ENCODE data around the gene MYL5. TPM values are rescaled to one million over a fixed set of nuclear protein-coding genes. Genes with fewer than 3 reads are reported as not detected.
A peak's percentile ranks its signal among the peaks of the same experiment; 100 is the strongest.

MYL5 gene, protein sequence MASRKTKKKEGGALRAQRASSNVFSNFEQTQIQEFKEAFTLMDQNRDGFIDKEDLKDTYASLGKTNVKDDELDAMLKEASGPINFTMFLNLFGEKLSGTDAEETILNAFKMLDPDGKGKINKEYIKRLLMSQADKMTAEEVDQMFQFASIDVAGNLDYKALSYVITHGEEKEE
- 1 to 10 TPM; 4.0 to 9.0 (median 5.2) TPM for total RNA-seq
- polyA plus RNA-seq = 10 to 100 TPM; 19.4 to 29.3 TPM

DNA sequence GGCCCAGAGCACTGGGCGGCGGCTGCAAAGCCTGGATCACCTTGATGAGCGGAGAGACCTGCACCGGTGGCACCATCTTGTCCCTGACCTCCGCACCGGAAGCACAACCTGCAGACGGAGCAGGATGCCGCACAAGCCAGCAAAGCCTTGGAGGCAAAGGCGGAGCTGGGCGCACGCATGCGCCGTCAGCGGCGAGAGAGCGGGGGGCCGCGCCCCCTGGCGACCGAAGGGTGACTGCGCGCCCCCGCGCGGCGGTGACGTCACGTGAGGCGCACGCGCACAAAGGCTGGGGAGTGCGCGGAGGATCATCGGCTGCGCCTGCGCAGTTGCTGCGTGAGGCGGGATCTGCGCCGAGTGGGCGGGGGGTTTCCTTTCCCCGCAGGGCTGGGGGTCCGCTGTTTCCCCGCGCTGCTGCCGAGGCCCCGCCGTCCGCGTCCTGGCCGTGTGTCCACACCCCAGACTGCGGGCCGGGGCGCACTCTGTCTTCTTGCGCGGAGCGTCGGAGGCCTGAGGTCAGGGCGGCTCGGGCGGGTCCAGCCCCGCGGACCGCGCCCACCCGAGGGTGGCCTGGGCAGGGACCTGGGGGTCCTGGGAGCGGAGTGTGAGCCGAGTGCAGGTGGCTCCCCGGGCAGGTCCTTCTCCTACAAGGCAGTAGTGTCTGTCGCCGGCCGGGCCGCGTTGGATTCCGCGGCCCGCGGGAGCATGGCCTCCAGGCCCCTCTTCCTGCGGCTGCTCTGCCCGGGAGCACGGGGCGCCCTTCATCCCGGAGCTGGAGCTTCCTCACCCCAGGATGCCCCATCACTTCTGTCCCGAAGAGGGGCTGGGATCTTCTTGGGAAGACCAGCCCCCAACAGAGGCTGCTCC is at the start of gene MYL5, which contains the start of gene ATP5ME:
Gene MYL5 (plus strand): TSS at position 371 of the 864 bp plus-strand sequence. CDS start 3,485 bp downstream, outside the sequence.
Gene ATP5ME (minus strand): TSS at position 105 of the 864 bp plus-strand sequence. CDS start 29 bp downstream, at position 76.
- Histone ChIP-seq H3K27ac (peak within 1 kb of the TSS; percentile 85 to 92 (median 86)), H3K36me3 (peaks cover 0 to 8% (median 0%) of the 10 kb centered on the region in 3 donors), H3K4me1 (peaks cover 0 to 15% (median 12%) of the 10 kb centered on the region in 3 donors), H3K4me3 (peak within 1 kb of the TSS; percentile 79 to 94 (median 89)), H3K9me3 (no peaks in the 10 kb centered on the region), H3K27me3 (no peaks in the 10 kb centered on the region)
- 0% methylated on average over 68 to 84 of the region's 84 CpGs for WGBS, 2 donors
- intact Hi-C loops (cut with DNase I) = no loop called here
- TF ChIP-seq, protein P1, sequence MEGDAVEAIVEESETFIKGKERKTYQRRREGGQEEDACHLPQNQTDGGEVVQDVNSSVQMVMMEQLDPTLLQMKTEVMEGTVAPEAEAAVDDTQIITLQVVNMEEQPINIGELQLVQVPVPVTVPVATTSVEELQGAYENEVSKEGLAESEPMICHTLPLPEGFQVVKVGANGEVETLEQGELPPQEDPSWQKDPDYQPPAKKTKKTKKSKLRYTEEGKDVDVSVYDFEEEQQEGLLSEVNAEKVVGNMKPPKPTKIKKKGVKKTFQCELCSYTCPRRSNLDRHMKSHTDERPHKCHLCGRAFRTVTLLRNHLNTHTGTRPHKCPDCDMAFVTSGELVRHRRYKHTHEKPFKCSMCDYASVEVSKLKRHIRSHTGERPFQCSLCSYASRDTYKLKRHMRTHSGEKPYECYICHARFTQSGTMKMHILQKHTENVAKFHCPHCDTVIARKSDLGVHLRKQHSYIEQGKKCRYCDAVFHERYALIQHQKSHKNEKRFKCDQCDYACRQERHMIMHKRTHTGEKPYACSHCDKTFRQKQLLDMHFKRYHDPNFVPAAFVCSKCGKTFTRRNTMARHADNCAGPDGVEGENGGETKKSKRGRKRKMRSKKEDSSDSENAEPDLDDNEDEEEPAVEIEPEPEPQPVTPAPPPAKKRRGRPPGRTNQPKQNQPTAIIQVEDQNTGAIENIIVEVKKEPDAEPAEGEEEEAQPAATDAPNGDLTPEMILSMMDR (IDR thresholded peaks at IDR 0.05) = peak; percentile 65 to 98 (median 90)
- DNase-seq = peak; percentile 95 to 100 (median 98)
- no peak for FAIRE-seq
- ATAC-seq = peak; percentile 89 to 94 (median 92)

DNA sequence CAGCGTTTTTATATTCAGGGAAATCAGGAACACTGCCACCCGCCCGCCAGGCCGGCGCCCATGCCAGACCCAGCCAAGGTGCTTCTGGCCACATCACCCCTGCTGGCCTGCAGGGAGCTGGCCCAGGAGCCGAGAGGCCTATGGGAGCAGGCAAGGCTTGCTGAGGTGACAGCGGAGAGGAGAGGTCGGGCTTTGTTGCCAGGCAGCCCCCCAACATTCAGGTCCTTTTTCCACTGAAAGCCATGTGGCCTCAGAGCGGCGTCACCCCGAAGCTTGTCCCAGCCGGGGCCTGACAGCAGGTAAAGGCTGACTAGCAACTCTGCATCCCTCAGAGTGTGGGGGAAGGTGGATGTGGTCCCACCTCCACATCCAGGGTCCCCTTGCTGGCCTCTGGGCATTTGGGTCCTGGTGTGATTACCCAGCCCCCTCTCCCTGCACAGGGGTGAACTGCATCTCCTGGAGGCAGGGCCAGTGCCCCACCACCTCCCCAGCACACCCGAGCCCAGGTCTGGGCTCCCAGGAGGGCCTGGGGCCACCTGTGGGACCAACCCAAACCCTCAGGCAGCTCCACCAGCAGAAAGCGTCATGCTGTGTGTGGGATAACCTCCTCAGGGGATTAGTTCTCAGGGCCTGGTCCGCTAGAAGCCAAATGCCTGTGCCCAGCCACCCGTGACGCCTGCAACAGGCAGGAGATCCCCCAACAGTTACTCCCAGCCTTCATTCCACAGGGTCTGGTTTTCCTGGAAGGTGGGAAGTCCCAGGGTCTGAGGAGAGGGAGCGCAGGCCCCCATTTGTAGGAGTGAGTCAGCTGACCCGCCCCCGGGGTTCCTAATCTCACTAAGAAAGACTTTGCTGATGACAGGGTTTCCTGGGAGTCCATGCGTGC is 49.4 kb upstream of the MYL5 start, which contains the start of gene PDE6B:
Gene PDE6B (plus strand): TSS at position 869 of the 886 bp plus-strand sequence. CDS start 54 bp downstream, outside the sequence.
- DNase-seq (no peak), FAIRE-seq (no peak), ATAC-seq (no peak)
- TF ChIP-seq, protein P1 (IDR thresholded peaks at IDR 0.05) = no peak
- intact Hi-C loops (cut with DNase I) = no loop called here
- Histone ChIP-seq H3K27me3 (no peaks in the 10 kb centered on the region), H3K9me3 (no peaks in the 10 kb centered on the region), H3K36me3 (no peaks in the 10 kb centered on the region), H3K4me3 (no peak within 1 kb of the TSS), H3K27ac (no peak within 1 kb of the TSS), H3K4me1 (no peaks in the 10 kb centered on the region)
- WGBS, 2 donors = 64 to 74% methylated on average over 21 of the region's 21 CpGs

DNA sequence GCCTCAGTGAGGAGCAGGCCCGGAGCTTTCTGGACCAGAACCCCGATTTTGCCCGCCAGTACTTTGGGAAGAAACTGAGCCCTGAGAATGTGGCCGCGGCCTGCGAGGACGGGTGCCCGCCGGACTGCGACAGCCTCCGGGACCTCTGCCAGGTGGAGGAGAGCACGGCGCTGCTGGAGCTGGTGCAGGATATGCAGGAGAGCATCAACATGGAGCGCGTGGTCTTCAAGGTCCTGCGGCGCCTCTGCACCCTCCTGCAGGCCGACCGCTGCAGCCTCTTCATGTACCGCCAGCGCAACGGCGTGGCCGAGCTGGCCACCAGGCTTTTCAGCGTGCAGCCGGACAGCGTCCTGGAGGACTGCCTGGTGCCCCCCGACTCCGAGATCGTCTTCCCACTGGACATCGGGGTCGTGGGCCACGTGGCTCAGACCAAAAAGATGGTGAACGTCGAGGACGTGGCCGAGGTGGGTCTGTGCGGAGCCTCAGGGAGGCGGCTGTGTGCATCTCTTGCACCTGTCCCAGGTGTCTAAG is 48.6 kb upstream of the MYL5 start:
- H3K9me3 ChIP-seq = no peaks in the 10 kb centered on the region
- H3K4me1 ChIP-seq = no peaks in the 10 kb centered on the region
- no peaks in the 10 kb centered on the region for H3K27me3 ChIP-seq
- H3K36me3 ChIP-seq = no peaks in the 10 kb centered on the region
- FAIRE-seq (no peak), DNase-seq (no peak), ATAC-seq (no peak)
- TF ChIP-seq, protein P1 (IDR thresholded peaks at IDR 0.05) = no peak
- 74 to 83% methylated on average over 39 of the region's 39 CpGs for WGBS, 2 donors
- no peak overlapping the region for H3K27ac ChIP-seq
- no peak overlapping the region for H3K4me3 ChIP-seq
- intact Hi-C loops (cut with DNase I) = no loop called here

DNA sequence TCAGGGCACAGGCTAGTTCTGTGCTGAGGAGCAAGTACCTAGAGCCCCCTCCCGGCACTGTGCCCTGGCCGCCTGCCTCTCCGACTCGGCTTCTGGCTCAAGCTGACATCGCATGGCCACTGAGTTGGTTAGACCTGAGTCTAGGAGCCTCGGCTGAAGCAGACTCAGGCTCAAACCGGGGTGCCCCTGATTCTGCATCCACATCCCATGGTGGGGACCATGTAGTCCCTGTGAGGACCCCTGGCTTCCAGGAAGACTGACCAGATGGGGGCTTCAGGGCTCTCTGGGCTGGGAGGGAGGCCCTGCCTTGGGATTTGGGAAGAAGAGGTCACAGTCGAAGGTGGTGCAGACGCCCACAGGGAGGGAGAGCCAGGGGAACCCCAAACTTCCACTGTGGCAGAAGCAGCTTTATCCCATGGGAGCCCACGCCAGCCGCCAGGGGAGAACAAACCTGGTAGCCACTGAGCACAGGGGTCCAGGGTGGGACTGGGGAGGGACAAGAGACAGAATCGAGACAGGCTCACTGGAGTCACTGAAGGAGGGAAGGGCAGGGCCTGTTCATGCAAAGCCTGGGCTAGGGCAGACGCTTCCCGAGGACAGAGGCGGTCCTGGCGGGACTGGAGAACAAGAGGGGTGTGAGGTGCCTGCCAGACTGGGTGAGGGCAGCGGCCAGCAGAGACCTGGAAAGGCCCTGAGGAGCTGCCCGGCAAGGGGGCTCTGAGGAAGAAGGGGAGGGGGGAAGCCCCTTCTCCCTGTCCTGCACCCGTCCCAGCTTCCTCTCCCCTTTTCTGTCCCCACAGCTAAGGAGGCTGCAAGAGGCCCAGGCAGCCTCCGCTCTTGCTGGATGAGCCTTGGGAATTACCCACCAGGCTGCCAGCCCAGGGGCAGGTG is 47.9 kb upstream of the MYL5 start:
- 57 to 72% methylated on average over 18 to 20 of the region's 20 CpGs for WGBS, 2 donors
- intact Hi-C loops (cut with DNase I) = no loop called here
- H3K27me3 ChIP-seq = no peaks in the 10 kb centered on the region
- TF ChIP-seq, protein P1 (IDR thresholded peaks at IDR 0.05) = no peak
- no peak overlapping the region for H3K27ac ChIP-seq
- ATAC-seq (no peak), FAIRE-seq (no peak), DNase-seq (no peak)
- no peaks in the 10 kb centered on the region for H3K4me1 ChIP-seq
- H3K9me3 ChIP-seq = no peaks in the 10 kb centered on the region
- no peaks in the 10 kb centered on the region for H3K36me3 ChIP-seq
- H3K4me3 ChIP-seq = no peak overlapping the region
